GM12864 (cell line): ENCODE measurements around the gene CNTNAP2.

ENCODE experiments used
- DNase-seq: peaks from one replicate; pipeline ENCODE4 v3.0.0-alpha.2; 2011; ENCODE audit warnings: low read depth
- H3K4me3 ChIP-seq: 2 replicates; pipeline ENCODE4 v1.5.1; 2011; ENCODE audit warnings: mild to moderate bottlenecking, low read depth, low read length, control low read depth
- CTCF ChIP-seq: IDR thresholded peaks from 2 replicates; pipeline ENCODE4 v1.5.1; 2011; ENCODE audit warnings: low read depth, mild to moderate bottlenecking, moderate library complexity, low read length, control low read depth, inconsistent platforms; ENCODE audit errors: missing control alignments

The CNTNAP2 gene

GRCh38 chr7:148192491-148192890 is 2075.9 kb downstream of the CNTNAP2 start:
- DNase-seq = no peak
- no peak for TF ChIP-seq CTCF
- H3K4me3 ChIP-seq = no peak overlapping the region

- no peak for TF ChIP-seq CTCF
- no peak for DNase-seq
- H3K4me3 ChIP-seq = no peak overlapping the region
These were observed 2085.4 kb downstream of the CNTNAP2 start for GRCh38 chr7:148201992-148202391.

- TF ChIP-seq CTCF = no peak
- no peak for DNase-seq
- no peak overlapping the region for H3K4me3 ChIP-seq
These were observed 2088.2 kb downstream of the CNTNAP2 start for GRCh38 chr7:148204639-148205304.

- H3K4me3 ChIP-seq = no peak overlapping the region
- DNase-seq = no peak
- no peak for TF ChIP-seq CTCF
These were observed 2093.1 kb downstream of the CNTNAP2 start for GRCh38 chr7:148209643-148210190.

GRCh38 chr7:148210804-148211325 is 2094.3 kb downstream of the CNTNAP2 start:
- DNase-seq = no peak
- H3K4me3 ChIP-seq = no peak overlapping the region
- TF ChIP-seq CTCF = no peak

GRCh38 chr7:148211740-148212151 is 2095.1 kb downstream of the CNTNAP2 start:
- TF ChIP-seq CTCF = no peak
- DNase-seq = no peak
- H3K4me3 ChIP-seq = no peak overlapping the region

GRCh38 chr7:148212731-148213130 is 2096.1 kb downstream of the CNTNAP2 start:
- no peak overlapping the region for H3K4me3 ChIP-seq
- DNase-seq = no peak
- no peak for TF ChIP-seq CTCF
